Stimulated activated CD4-positive, alpha-beta T cell treated with anti-CD3 and anti-CD28 coated beads, Interleukin-2, amount 100 ng/mL, for 4 hours (primary cell): ENCODE results near the gene HSH2D.
"Not testable (repeated sequence)": the region's sequence is repeated elsewhere in the genome, so short reads cannot be mapped to it uniquely, and the experiment has no call there.

Experiments used
- DNase-seq: peaks from one replicate; pipeline ENCODE4 v3.0.0-alpha.2; 2020; ENCODE audit warnings: low read depth

The HSH2D gene

GRCh38 chr19:16143399-16144215 is at the start of gene HSH2D:
Gene HSH2D, plus strand, starts transcription at chr19:16143685. Its CDS starts 5,066 bp downstream, at chr19:16148751.
- peak; percentile 81 for DNase-seq

GRCh38 chr19:16094360-16095070 is 49.0 kb upstream of the HSH2D start:
- no peak for DNase-seq

- DNase-seq = no peak
Observed at GRCh38 chr19:16095071-16095571, 48.4 kb upstream of the HSH2D start.

- no peak for DNase-seq
Observed at GRCh38 chr19:16096280-16096855, 47.1 kb upstream of the HSH2D start.

GRCh38 chr19:16098416-16098768 is 45.1 kb upstream of the HSH2D start:
- no peak for DNase-seq

- no peak for DNase-seq
Observed at GRCh38 chr19:16098821-16099220, 44.7 kb upstream of the HSH2D start.

- DNase-seq = not testable (repeated sequence)
Observed at GRCh38 chr19:16099314-16099965, 44.0 kb upstream of the HSH2D start.

- DNase-seq = no peak
Observed at GRCh38 chr19:16100524-16100923, 43.0 kb upstream of the HSH2D start.

GRCh38 chr19:16104722-16105121 is 38.8 kb upstream of the HSH2D start:
- DNase-seq = no peak

GRCh38 chr19:16106121-16106520 is 37.4 kb upstream of the HSH2D start:
- no peak for DNase-seq

GRCh38 chr19:16111160-16111908 is 32.2 kb upstream of the HSH2D start, which contains the start of gene RAB8A:
Gene RAB8A, plus strand, starts transcription at chr19:16111889. Its CDS starts 13 bp downstream, at chr19:16111902.
- DNase-seq = peak; percentile 97

- DNase-seq = no peak
Observed at GRCh38 chr19:16111909-16112752, 31.4 kb upstream of the HSH2D start.

- DNase-seq = no peak
Observed at GRCh38 chr19:16112778-16113177, 30.7 kb upstream of the HSH2D start.

- no peak for DNase-seq
Observed at GRCh38 chr19:16113727-16114126, 29.8 kb upstream of the HSH2D start.

- DNase-seq = no peak
Observed at GRCh38 chr19:16115301-16116039, 28.0 kb upstream of the HSH2D start.

GRCh38 chr19:16116067-16116466 is 27.4 kb upstream of the HSH2D start:
- DNase-seq = no peak

- no peak for DNase-seq
Observed at GRCh38 chr19:16117594-16118033, 25.9 kb upstream of the HSH2D start.

GRCh38 chr19:16118489-16119033 is 24.9 kb upstream of the HSH2D start:
- DNase-seq = no peak

- not testable (repeated sequence) for DNase-seq
Observed at GRCh38 chr19:16119075-16119857, 24.2 kb upstream of the HSH2D start.
